H9 (cell line): Measurements from ENCODE around the gene CSF1. TPM values are rescaled to one million over a fixed set of nuclear protein-coding genes. Genes with fewer than 3 reads are reported as not detected.

Experiments used
- DNase-seq: peaks from one replicate; pipeline ENCODE4 v3.0.0-alpha.2; 2017
- H2AFZ ChIP-seq: one replicate; pipeline ENCODE4 v1.6.1; 2013; ENCODE audit warnings: mild to moderate bottlenecking, low read length, control low read depth, moderate library complexity
- H2AK5ac ChIP-seq: 2 replicates; pipeline ENCODE4 v1.6.1; 2013; ENCODE audit warnings: low read length, control low read depth, mixed read lengths; ENCODE audit not compliant: insufficient read length
- H2BK120ac ChIP-seq: one replicate; pipeline ENCODE4 v1.6.1; 2013; ENCODE audit warnings: low read depth, mild to moderate bottlenecking, low read length, control low read depth, inconsistent platforms; ENCODE audit not compliant: poor library complexity, severe bottlenecking
- H2BK12ac ChIP-seq: 2 replicates; pipeline ENCODE4 v1.6.1; 2013; ENCODE audit warnings: low read length, control low read depth, mixed read lengths, low read depth; ENCODE audit not compliant: insufficient read length
- H2BK15ac ChIP-seq: 2 replicates; pipeline ENCODE4 v1.6.1; 2013; ENCODE audit warnings: low read depth, low read length, control low read depth
- H2BK20ac ChIP-seq: one replicate; pipeline ENCODE4 v1.6.1; 2013; ENCODE audit warnings: low read depth, mild to moderate bottlenecking, low read length, control low read depth, inconsistent platforms; ENCODE audit not compliant: poor library complexity, severe bottlenecking
- H2BK5ac ChIP-seq: 2 replicates; pipeline ENCODE4 v1.6.1; 2013; ENCODE audit warnings: low read length, control low read depth, mixed read lengths; ENCODE audit not compliant: insufficient read length
- H3K14ac ChIP-seq: 2 replicates; pipeline ENCODE4 v1.6.1; 2013; ENCODE audit warnings: low read length, control low read depth; ENCODE audit not compliant: insufficient read depth
- H3K18ac ChIP-seq: 2 replicates; pipeline ENCODE4 v1.6.1; 2013; ENCODE audit warnings: low read depth, mild to moderate bottlenecking, mixed read lengths, low read length, control low read depth; ENCODE audit not compliant: insufficient read length
- H3K23ac ChIP-seq: 2 replicates; pipeline ENCODE4 v1.6.1; 2013; ENCODE audit warnings: low read length, control low read depth, mixed read lengths, low read depth; ENCODE audit not compliant: insufficient read length
- H3K23me2 ChIP-seq: 2 replicates; pipeline ENCODE4 v1.6.1; 2013; ENCODE audit warnings: low read depth, mild to moderate bottlenecking, mixed read lengths, low read length, control low read depth; ENCODE audit not compliant: insufficient read length, poor library complexity, severe bottlenecking
- H3K27ac ChIP-seq: 2 replicates; pipeline ENCODE4 v1.5.1; 2013; ENCODE audit warnings: low read length, control low read depth, mixed read lengths, low read depth; ENCODE audit not compliant: insufficient read length
- H3K27me3 ChIP-seq: 2 replicates; pipeline ENCODE4 v1.6.1; 2013; ENCODE audit warnings: low read length, control low read depth, inconsistent platforms; ENCODE audit not compliant: insufficient read depth
- H3K4ac ChIP-seq: 2 replicates; pipeline ENCODE4 v1.6.1; 2013; ENCODE audit warnings: low read depth, mild to moderate bottlenecking, control low read depth, inconsistent platforms, low read length, moderate library complexity
- H3K4me1 ChIP-seq: 2 replicates; pipeline ENCODE4 v1.6.1; 2013; ENCODE audit warnings: low read length, control low read depth, inconsistent platforms; ENCODE audit not compliant: insufficient read depth
- H3K4me2 ChIP-seq: 2 replicates; pipeline ENCODE4 v1.6.1; 2013; ENCODE audit warnings: low read length, control low read depth, mixed read lengths; ENCODE audit not compliant: insufficient read length, insufficient read depth
- H3K56ac ChIP-seq: 2 replicates; pipeline ENCODE4 v1.6.1; 2013; ENCODE audit warnings: low read depth, mild to moderate bottlenecking, mixed read lengths, low read length, control low read depth; ENCODE audit not compliant: insufficient read length
- H3K79me1 ChIP-seq: 2 replicates; pipeline ENCODE4 v1.6.1; 2013; ENCODE audit warnings: low read depth, mild to moderate bottlenecking, moderate library complexity, low read length, control low read depth, inconsistent platforms; ENCODE audit not compliant: insufficient read depth, poor library complexity, severe bottlenecking
- H3K79me2 ChIP-seq: 2 replicates; pipeline ENCODE4 v1.6.1; 2013; ENCODE audit warnings: low read length, control low read depth, inconsistent platforms; ENCODE audit not compliant: insufficient read depth
- H3K9ac ChIP-seq: 2 replicates; pipeline ENCODE4 v1.6.1; 2013; ENCODE audit warnings: low read length, control low read depth, mixed read lengths; ENCODE audit not compliant: insufficient read length; ENCODE audit errors: extremely low read depth
- H3K9me3 ChIP-seq: one replicate; pipeline ENCODE4 v1.6.1; 2013; ENCODE audit warnings: low read depth, low read length, inconsistent platforms; ENCODE audit not compliant: control insufficient read depth
- H3T11ph ChIP-seq: one replicate; pipeline ENCODE4 v1.6.1; 2013; ENCODE audit warnings: mild to moderate bottlenecking, low read length, control low read depth, inconsistent platforms
- H4K20me1 ChIP-seq: one replicate; pipeline ENCODE4 v1.6.1; 2013; ENCODE audit not compliant: control insufficient read depth, insufficient read length, insufficient read depth
- H4K5ac ChIP-seq: 2 replicates; pipeline ENCODE4 v1.6.1; 2013; ENCODE audit warnings: low read depth, mild to moderate bottlenecking, mixed read lengths, low read length, control low read depth; ENCODE audit not compliant: insufficient read length
- H4K8ac ChIP-seq: replicated peaks from 2 replicates; pipeline ENCODE4 v1.6.1; 2013; ENCODE audit warnings: low read length, control low read depth, mixed read lengths, low read depth; ENCODE audit not compliant: insufficient read length
- H4K91ac ChIP-seq: 2 replicates; pipeline ENCODE4 v1.6.1; 2013; ENCODE audit warnings: low read depth, mild to moderate bottlenecking, moderate library complexity, mixed read lengths, low read length, control low read depth; ENCODE audit not compliant: insufficient read length
- H3K27ac Mint-ChIP-seq, 3 experiments: 2 replicates in 2 of 3; 3 replicates in 1 of 3; pipeline ENCODE4 v1.8.0; 2020 to 2021; ENCODE audit warnings: mixed read lengths in 3 of 3, mild to moderate bottlenecking in 1 of 3, moderate library complexity in 1 of 3
- H3K27me3 Mint-ChIP-seq: 2 replicates; pipeline ENCODE4 v1.8.0; 2021; ENCODE audit warnings: low read depth, mild to moderate bottlenecking, moderate library complexity, mixed read lengths
- H3K36me3 Mint-ChIP-seq, 3 experiments: 2 replicates in 2 of 3; 3 replicates in 1 of 3; pipeline ENCODE4 v1.8.0; 2020 to 2021; ENCODE audit warnings: low read depth in 3 of 3, mixed read lengths in 3 of 3; ENCODE audit not compliant: insufficient read depth in 1 of 3
- H3K4me1 Mint-ChIP-seq, 2 experiments: 2 replicates each; pipeline ENCODE4 v1.8.0; 2020; ENCODE audit warnings: mixed read lengths in 2 of 2
- H3K4me3 Mint-ChIP-seq, 2 experiments: 2 replicates in 1 of 2; 3 replicates in 1 of 2; pipeline ENCODE4 v1.8.0; 2020 to 2021; ENCODE audit warnings: mild to moderate bottlenecking in 2 of 2, mixed read lengths in 2 of 2, moderate library complexity in 1 of 2
- H3K9me3 Mint-ChIP-seq, 2 experiments: 2 replicates in 1 of 2; 3 replicates in 1 of 2; pipeline ENCODE4 v1.8.0; 2020; ENCODE audit warnings: mild to moderate bottlenecking in 2 of 2, mixed read lengths in 2 of 2, moderate library complexity in 1 of 2
- WGBS: extraction: QIAGEN DNeasy Blood & Tissue Kit; methylation state at CpG from one replicate; pipeline ENCODE4 v1.1.7; 2013; ENCODE audit warnings: missing lambda C conversion rate, low lambda C conversion rate, mixed read lengths; ENCODE audit not compliant: insufficient read length; ENCODE audit errors: extremely low coverage; 5-methylcytosine and 5-hydroxymethylcytosine counted together
- total RNA-seq: library from RNA; stranded (reverse); gene quantifications from 2 replicates; pipeline ENCODE4 v1.2.1, GENCODE V29; 2021
- TF ChIP-seq, protein P1 (sequence below): fragments of 200-600 bp; sonication (generic); conservative IDR thresholded peaks from 3 replicates; pipeline ENCODE4 v1.8.0; 2021; ENCODE audit warnings: antibody characterized with exemption, mild to moderate bottlenecking

The CSF1 gene
- total RNA-seq, 1 experiment from 2014 or later = 2.3 TPM

- no peaks in the 10 kb centered on the region for H3K79me1 ChIP-seq
- H3K27me3 ChIP-seq = no peaks in the 10 kb centered on the region
- H3K27ac ChIP-seq = no peak overlapping the region
- H3K4me1 ChIP-seq = peaks cover 12% of the 10 kb centered on the region; the same call in 1 of the 2 replicates
- H2AFZ ChIP-seq = no peak overlapping the region
- peak overlapping the region; percentile 32 for H3K18ac ChIP-seq
- H2BK120ac ChIP-seq = no peak overlapping the region
- H4K91ac ChIP-seq = no peak overlapping the region
- no peaks in the 10 kb centered on the region for H4K20me1 ChIP-seq
- no peak overlapping the region for H3K4ac ChIP-seq
- Mint-ChIP-seq H3K4me3 (peak overlapping the region in 1 of 2 experiments; percentile 38; a peak in 1 of 5 replicates), H3K36me3 (no peaks in the 10 kb centered on the region), H3K9me3 (no peaks in the 10 kb centered on the region), H3K27me3 (no peaks in the 10 kb centered on the region), H3K4me1 (peaks cover 70 to 79% of the 10 kb centered on the region in 2 experiments), H3K27ac (peak overlapping the region; percentile 74 to 92 (median 91))
- no peak overlapping the region for H2AK5ac ChIP-seq
- H3T11ph ChIP-seq = no peak overlapping the region
- no peak overlapping the region for H2BK20ac ChIP-seq
- H3K9ac ChIP-seq = no peak overlapping the region
- no peak overlapping the region for H2BK15ac ChIP-seq
- TF ChIP-seq, protein P1, sequence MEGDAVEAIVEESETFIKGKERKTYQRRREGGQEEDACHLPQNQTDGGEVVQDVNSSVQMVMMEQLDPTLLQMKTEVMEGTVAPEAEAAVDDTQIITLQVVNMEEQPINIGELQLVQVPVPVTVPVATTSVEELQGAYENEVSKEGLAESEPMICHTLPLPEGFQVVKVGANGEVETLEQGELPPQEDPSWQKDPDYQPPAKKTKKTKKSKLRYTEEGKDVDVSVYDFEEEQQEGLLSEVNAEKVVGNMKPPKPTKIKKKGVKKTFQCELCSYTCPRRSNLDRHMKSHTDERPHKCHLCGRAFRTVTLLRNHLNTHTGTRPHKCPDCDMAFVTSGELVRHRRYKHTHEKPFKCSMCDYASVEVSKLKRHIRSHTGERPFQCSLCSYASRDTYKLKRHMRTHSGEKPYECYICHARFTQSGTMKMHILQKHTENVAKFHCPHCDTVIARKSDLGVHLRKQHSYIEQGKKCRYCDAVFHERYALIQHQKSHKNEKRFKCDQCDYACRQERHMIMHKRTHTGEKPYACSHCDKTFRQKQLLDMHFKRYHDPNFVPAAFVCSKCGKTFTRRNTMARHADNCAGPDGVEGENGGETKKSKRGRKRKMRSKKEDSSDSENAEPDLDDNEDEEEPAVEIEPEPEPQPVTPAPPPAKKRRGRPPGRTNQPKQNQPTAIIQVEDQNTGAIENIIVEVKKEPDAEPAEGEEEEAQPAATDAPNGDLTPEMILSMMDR = no peak
- H3K23me2 ChIP-seq = no peaks in the 10 kb centered on the region
- no peak overlapping the region for H4K5ac ChIP-seq
- no peak overlapping the region for H4K8ac ChIP-seq
- no peaks in the 10 kb centered on the region for H3K9me3 ChIP-seq
- H3K4me2 ChIP-seq = no peak overlapping the region
- no peak overlapping the region for H3K23ac ChIP-seq
- no peak for DNase-seq
- H3K56ac ChIP-seq = no peak overlapping the region
- no peaks in the 10 kb centered on the region for H3K79me2 ChIP-seq
- H2BK5ac ChIP-seq = no peak overlapping the region
- peak overlapping the region; percentile 74; the same call in 1 of the 2 replicates for H3K14ac ChIP-seq
- no CpG with 5 or more reads among the region's 3 CpGs for WGBS
- peak overlapping the region; percentile 27 for H2BK12ac ChIP-seq
Observed at GRCh38 chr1:109877776-109878175, 32.9 kb upstream of the CSF1 start.
